DMS153 treated with DMSO at 0.1 percent for 48 hours (cell line): ENCODE measurements around the gene OSBPL10.

Experiments
- DNase-seq: peaks from one replicate; lab custom pipeline; 2025; ENCODE audit not compliant: unreplicated experiment; lab: John Stamatoyannopoulos, UW

Gene OSBPL10

GRCh38 chr3:31959951-31960792 is 20.9 kb downstream of the OSBPL10 start:
- no peak for DNase-seq

DNA sequence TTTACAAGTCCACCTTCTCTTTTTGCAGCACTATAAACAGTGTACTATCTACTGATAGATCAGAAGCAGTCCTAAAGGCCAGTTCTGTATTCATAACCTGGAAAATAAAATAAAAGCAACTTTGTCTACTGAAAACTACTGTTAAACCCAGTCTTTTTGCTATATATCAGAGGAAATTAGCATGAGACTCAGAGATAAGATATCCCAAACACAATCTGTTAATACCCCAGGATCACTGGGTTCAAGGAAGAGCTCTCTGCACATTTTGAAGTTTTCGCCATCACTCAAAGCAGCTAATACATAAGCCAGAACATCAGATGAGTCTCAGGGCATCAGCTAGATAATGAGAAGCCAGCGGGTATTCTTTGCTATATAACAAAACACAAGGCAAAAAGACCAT is 21.8 kb downstream of the OSBPL10 start:
- no peak for DNase-seq

GRCh38 chr3:31958701-31959152 is 22.3 kb downstream of the OSBPL10 start:
- peak; percentile 11 for DNase-seq

GRCh38 chr3:31957106-31957505 is 24.0 kb downstream of the OSBPL10 start:
- no peak for DNase-seq

GRCh38 chr3:31955581-31955980 is 25.5 kb downstream of the OSBPL10 start:
- no peak for DNase-seq

GRCh38 chr3:31953636-31954035 is 27.4 kb downstream of the OSBPL10 start:
- DNase-seq: no peak

DNA sequence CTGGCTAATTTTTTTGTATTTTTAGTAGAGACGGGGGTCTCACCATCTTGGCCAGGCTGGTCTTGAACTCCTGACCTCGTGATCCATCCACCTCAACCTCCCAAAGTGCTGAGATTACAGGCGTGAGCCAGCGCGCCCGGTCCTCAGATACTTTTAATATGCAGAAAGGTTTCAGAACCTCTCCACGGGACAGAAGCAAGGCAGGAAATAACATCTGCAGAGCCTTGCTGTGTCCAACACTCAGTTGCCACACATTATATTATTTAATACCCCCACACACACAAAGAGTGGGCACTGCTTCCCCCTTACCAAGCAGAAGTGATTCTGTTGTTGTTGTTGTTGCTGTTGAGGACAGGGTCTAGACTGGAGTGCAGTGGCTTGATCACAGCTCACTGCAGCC is 28.0 kb downstream of the OSBPL10 start:
- no peak for DNase-seq

- DNase-seq: no peak
Observed at GRCh38 chr3:31952205-31952604, 28.9 kb downstream of the OSBPL10 start.

DNA sequence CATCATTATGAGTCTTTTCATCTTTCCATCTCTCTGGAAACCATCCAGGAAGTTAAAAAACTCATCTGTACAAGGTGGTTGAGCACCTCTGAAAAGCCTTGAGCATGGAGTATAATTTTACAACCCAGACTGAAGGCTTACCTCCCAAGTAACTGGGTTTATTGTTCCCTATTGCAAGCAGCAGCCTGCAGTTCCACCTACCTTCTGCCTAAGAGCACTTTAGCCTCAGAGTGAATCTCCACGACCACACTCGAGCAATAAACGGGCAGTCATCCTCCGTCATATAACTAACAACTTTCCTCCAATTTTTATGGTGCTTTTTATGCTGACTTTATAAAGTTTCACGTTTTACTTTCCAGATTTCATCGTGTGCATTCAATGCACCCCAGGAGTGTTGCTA is 32.8 kb downstream of the OSBPL10 start:
- no peak for DNase-seq

GRCh38 chr3:31947671-31948091 is 33.4 kb downstream of the OSBPL10 start:
- no peak for DNase-seq

- no peak for DNase-seq
Observed at GRCh38 chr3:31947162-31947561, 33.9 kb downstream of the OSBPL10 start.

DNA sequence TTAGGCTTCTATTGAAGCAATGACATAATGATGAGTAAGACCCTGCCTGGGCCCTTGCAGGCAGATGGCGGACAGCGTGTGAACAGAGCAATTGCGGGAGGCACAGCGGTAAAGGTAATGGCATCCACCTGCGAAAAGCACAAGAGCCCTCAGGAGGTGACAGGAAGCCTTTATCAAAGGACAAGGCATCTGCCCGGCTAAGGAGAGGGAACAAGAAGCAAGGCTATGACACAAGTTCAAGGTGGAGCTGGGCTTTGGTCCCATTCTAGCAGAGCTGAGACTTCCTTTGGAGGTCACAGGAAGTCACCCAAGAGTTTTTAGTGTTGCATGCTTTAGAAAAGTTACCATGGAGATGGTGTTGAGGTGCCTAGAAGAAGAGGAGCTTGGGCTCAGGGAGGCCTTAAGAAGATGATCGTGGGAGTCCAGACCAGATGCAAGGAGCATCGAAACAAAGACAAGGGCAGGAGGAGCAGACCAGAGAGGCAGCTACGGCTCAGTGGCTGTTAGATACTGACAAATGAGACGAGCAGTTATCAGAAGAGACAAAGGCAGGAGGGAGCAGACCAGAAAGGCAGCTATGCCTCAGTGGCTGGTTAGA is 34.5 kb downstream of the OSBPL10 start:
- DNase-seq: no peak

GRCh38 chr3:31945738-31946052 is 35.4 kb downstream of the OSBPL10 start:
- no peak for DNase-seq

- DNase-seq: no peak
Observed at GRCh38 chr3:31943041-31943440, 38.0 kb downstream of the OSBPL10 start.

DNA sequence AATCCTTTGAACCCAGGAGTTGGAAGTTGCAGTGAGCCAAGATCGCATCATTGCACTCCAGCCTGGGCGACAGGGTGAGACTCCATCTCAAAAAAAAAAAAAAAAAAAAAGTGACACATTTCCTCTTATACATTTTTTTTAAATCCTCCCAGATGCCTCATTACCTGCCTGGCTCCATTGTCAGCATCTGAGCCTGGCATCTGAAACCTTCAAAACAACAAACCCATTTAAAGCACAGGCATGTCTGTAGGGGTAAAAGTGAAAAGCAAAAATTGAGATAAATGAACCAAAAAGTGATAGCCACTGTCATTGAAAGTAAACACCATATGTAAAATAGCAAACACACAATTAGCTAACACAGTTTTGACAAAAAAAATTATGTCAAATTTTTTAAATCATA is 38.6 kb downstream of the OSBPL10 start:
- DNase-seq: no peak

- DNase-seq: no peak
Observed at GRCh38 chr3:31937225-31937624, 43.8 kb downstream of the OSBPL10 start.

DNA sequence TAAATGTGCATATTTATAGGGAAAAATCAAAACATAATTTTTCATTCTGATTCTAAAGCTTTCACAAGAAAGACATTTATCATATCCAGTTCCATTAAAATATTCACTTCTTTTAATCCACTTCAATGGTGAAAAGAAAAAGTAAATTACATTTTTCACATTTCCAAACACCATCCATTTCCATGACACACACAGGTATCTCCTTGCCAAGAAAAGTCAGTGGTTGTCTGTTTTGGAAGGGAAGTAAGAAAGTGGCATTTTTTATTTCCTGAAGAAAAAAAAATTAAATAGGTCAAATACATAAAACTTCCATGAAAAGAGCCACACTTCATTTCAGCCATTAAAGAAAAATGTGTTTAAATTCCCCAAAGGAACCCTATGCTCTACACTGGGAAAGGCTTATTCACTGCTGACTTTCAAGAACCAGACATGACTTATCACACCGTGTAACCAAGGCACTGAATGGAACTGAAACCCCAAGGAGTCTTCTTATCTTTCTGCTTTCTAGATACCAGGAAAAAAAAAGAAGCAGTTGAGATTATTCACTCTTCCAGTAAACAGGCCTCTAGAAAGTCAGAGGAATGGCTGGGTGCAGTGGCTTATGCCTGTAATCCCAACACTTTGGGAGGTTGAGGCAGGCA is 44.5 kb downstream of the OSBPL10 start:
- DNase-seq: no peak

GRCh38 chr3:31934866-31935265 is 46.2 kb downstream of the OSBPL10 start:
- DNase-seq: no peak

GRCh38 chr3:31934018-31934417 is 47.0 kb downstream of the OSBPL10 start:
- no peak for DNase-seq

DNA sequence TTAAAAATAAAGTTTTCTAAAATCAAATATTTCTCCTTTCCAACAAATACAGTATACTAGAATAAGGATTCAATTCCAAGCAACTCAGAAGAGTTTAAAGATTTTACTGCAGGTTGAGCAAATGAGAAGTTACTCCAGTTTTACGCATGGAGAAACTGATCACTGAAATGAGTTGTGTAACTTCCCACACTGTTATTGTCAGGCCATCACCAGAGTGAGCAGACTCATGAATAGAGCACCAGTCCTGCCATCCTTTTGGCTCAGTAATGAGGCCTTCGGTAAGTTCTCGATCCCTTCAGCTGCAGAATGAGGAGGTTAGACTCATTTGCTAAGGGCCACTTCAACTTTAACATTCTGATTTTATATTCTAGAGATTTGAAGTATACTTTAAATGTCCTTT is 48.1 kb downstream of the OSBPL10 start:
- DNase-seq: no peak

DNA sequence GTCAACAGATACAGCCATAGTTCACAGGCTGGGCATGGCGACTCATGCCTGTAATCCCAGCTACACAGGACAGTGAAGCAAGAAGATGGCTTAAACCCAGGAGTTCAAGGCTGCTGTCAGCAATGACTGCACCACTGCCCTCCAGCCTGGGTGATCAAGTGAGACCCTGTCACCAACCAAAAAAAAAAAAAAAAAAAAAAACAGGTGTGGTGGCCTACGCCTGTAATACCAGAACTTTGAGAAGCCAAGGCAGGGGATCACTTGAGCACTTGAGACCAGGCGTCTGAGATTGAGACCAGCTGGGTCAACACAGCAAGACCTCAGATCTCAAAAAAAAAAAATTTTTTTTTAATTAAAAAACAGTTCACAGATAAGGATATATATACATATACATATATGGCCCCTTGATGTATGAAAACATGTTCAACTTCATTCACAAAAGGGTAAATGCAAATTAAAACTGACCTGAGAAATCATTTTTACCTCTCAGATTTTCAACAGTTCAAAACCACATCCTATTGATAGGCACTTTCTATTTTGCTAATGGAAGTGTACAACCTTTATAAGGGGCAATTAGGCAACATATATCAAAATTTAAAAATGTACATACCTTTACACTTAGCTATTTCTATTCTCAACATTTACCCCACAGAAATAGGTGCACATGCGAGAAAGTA is 51.1 kb downstream of the OSBPL10 start:
- no peak for DNase-seq

GRCh38 chr3:31927811-31928210 is 53.3 kb downstream of the OSBPL10 start:
- DNase-seq: no peak
